Skeletal muscle tissue (tissue), 4 donors: ENCODE results near the gene CLDN20. TPM values are rescaled to one million over a fixed set of nuclear protein-coding genes. Genes with fewer than 3 reads are reported as not detected.
"Not testable (repeated sequence)": the region's sequence is repeated elsewhere in the genome, so short reads cannot be mapped to it uniquely, and the experiment has no call there.

Source experiments
- H3K27ac ChIP-seq: one replicate; pipeline ENCODE4 v1.7.0; 2013; ENCODE audit warnings: mild to moderate bottlenecking, low read depth, low read length, inconsistent platforms
- H3K27me3 ChIP-seq, 3 donors: one replicate each; pipeline ENCODE4 v1.7.0; 2013; ENCODE audit warnings: low read length in 3 of 3; ENCODE audit not compliant: control insufficient read depth in 3 of 3, insufficient read depth in 3 of 3
- H3K36me3 ChIP-seq, 3 donors: one replicate each; pipeline ENCODE4 v1.7.0; 2013; ENCODE audit warnings: low read length in 3 of 3; ENCODE audit not compliant: control insufficient read depth in 3 of 3, insufficient read depth in 3 of 3
- H3K4me1 ChIP-seq, 3 donors: one replicate each; pipeline ENCODE4 v1.7.0; 2013; ENCODE audit warnings: low read length in 3 of 3, mild to moderate bottlenecking in 3 of 3; ENCODE audit not compliant: control insufficient read depth in 3 of 3, insufficient read depth in 3 of 3
- H3K4me3 ChIP-seq, 3 donors: one replicate each; pipeline ENCODE4 v1.7.0; 2013; ENCODE audit warnings: low read length in 3 of 3
- H3K9ac ChIP-seq, 3 donors: one replicate each; pipeline ENCODE4 v1.7.0; 2013; ENCODE audit warnings: low read length in 3 of 3, mild to moderate bottlenecking in 3 of 3, moderate library complexity in 2 of 3, low read depth in 1 of 3
- H3K9me3 ChIP-seq, 3 donors: one replicate each; pipeline ENCODE4 v1.7.0; 2013; ENCODE audit warnings: low read length in 3 of 3; ENCODE audit not compliant: control insufficient read depth in 3 of 3
- total RNA-seq: library from RNA; depleted of rRNA; stranded (reverse); fragments of >200 nt; gene quantifications from one replicate; pipeline ENCODE4 v1.2.3, GENCODE V29; 2014
- donor health status: Osteomylitis.

Gene CLDN20, protein sequence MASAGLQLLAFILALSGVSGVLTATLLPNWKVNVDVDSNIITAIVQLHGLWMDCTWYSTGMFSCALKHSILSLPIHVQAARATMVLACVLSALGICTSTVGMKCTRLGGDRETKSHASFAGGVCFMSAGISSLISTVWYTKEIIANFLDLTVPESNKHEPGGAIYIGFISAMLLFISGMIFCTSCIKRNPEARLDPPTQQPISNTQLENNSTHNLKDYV
- not detected for total RNA-seq

- Histone ChIP-seq H3K27ac (no peak within 1 kb of the TSS), H3K27me3 (no peaks in the 10 kb centered on the region), H3K4me1 (no peaks in the 10 kb centered on the region), H3K36me3 (peaks cover 17 to 20% (median 17%) of the 10 kb centered on the region in 3 donors), H3K9ac (no peak within 1 kb of the TSS), H3K9me3 (no peaks in the 10 kb centered on the region), H3K4me3 (no peak within 1 kb of the TSS)
These were observed at the start of gene CLDN20 for GRCh38 chr6:155263373-155264063. TSS of gene CLDN20 (plus strand) at chr6:155264013. CDS start at chr6:155275720, 11,707 bp downstream.

GRCh38 chr6:155215906-155216305 lies 47.9 kb upstream of the CLDN20 start:
- Histone ChIP-seq H3K4me1 (peaks cover 0 to 2% (median 0%) of the 10 kb centered on the region in 3 donors), H3K27ac (no peak overlapping the region), H3K36me3 (no peaks in the 10 kb centered on the region), H3K9ac (no peak overlapping the region), H3K27me3 (no peaks in the 10 kb centered on the region), H3K9me3 (no peaks in the 10 kb centered on the region), H3K4me3 (no peak overlapping the region)

DNA sequence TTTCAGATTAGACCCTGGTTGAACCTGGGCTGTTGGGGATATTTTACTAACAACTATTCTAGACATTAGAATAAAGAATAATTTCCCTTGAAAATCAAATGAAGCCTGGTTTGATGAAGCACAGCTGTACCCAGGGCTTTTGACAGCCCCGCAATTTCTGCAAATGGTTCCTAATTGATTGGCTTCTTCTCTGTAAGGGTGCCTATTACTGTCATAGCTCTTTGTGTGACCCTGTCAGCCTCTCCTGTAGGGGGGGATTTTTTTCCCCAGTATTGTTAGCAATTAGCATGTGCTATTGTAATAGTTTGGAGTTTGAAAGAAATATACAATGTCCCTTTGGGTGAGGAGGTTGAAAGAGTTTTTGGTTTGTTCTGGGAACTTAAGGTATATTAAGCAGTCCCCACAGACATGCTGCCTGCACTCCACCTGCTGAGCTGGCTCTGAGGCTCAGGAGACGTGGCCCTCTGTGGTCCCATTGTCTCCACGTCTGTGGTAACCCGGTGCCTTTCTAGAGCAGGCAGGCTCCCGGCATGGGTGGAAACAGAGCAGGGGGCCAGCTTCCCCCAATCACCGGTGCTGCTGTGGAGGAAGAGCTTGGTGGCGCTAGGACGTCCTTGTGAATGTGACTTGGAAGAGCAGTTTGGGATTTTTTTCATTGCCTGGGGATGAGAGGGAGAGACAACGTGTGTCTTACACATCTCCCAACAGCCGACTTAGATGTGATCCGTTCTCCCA lies 47.3 kb upstream of the CLDN20 start:
- Histone ChIP-seq H3K4me1 (peaks cover 0 to 2% (median 0%) of the 10 kb centered on the region in 3 donors), H3K27ac (no peak overlapping the region)

GRCh38 chr6:155218711-155219110 lies 45.1 kb upstream of the CLDN20 start:
- H3K36me3 ChIP-seq, H3K4me1 ChIP-seq, H3K9ac ChIP-seq, H3K9me3 ChIP-seq, H3K27me3 ChIP-seq, H3K4me3 ChIP-seq, H3K27ac ChIP-seq: not testable (repeated sequence)

More for the DNA sequence above, 47.3 kb upstream of the CLDN20 start:
- H3K9ac ChIP-seq, result no peak overlapping the region
- H3K4me3 ChIP-seq, result no peak overlapping the region
- H3K27me3 ChIP-seq, result no peaks in the 10 kb centered on the region
- H3K9me3 ChIP-seq, result no peaks in the 10 kb centered on the region
- H3K36me3 ChIP-seq, result no peaks in the 10 kb centered on the region

GRCh38 chr6:155219299-155219698 lies 44.5 kb upstream of the CLDN20 start:
- H3K9ac ChIP-seq, result no peak overlapping the region
- no peaks in the 10 kb centered on the region for H3K36me3 ChIP-seq
- H3K4me3 ChIP-seq, result no peak overlapping the region
- H3K4me1 ChIP-seq, result peaks cover 0 to 2% (median 0%) of the 10 kb centered on the region in 3 donors
- H3K9me3 ChIP-seq, result no peaks in the 10 kb centered on the region
- no peaks in the 10 kb centered on the region for H3K27me3 ChIP-seq
- H3K27ac ChIP-seq, result no peak overlapping the region

DNA sequence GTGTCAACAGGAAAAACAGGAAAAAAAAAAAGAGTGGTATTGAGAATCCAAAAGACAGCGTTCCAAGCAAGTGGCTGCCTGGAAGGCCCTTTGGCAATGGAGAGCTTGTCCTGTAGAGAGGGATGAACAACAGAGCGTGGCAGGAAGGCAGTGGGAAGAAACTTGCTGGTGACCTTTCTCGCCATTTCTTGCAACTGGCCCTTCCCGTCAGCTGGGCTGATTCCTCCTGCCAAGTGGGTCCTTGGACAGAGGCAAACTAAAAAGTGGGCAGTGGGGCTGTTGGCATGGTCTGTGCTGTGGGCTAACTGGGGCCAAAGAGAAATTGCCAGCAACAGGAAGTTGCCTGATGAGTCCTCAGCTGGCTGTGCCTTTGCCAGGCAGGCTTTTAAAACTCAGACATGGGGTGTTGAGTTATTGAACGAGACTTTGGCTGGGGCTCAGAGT lies 43.9 kb upstream of the CLDN20 start:
- H3K36me3 ChIP-seq, result no peaks in the 10 kb centered on the region
- H3K27ac ChIP-seq, result no peak overlapping the region
- no peaks in the 10 kb centered on the region for H3K9me3 ChIP-seq
- H3K27me3 ChIP-seq, result no peaks in the 10 kb centered on the region
- peaks cover 0 to 2% (median 0%) of the 10 kb centered on the region in 3 donors for H3K4me1 ChIP-seq
- H3K9ac ChIP-seq, result no peak overlapping the region
- no peak overlapping the region for H3K4me3 ChIP-seq

GRCh38 chr6:155221086-155221485 lies 42.7 kb upstream of the CLDN20 start:
- Histone ChIP-seq H3K27me3 (no peaks in the 10 kb centered on the region), H3K9me3 (no peaks in the 10 kb centered on the region), H3K27ac (no peak overlapping the region), H3K36me3 (no peaks in the 10 kb centered on the region), H3K4me3 (no peak overlapping the region), H3K9ac (no peak overlapping the region), H3K4me1 (peaks cover 0 to 2% (median 0%) of the 10 kb centered on the region in 3 donors)

GRCh38 chr6:155222506-155222905 lies 41.3 kb upstream of the CLDN20 start:
- no peak overlapping the region for H3K27ac ChIP-seq
- peaks cover 0 to 2% (median 0%) of the 10 kb centered on the region in 3 donors for H3K4me1 ChIP-seq
- H3K9ac ChIP-seq, result no peak overlapping the region
- no peaks in the 10 kb centered on the region for H3K9me3 ChIP-seq
- H3K36me3 ChIP-seq, result no peaks in the 10 kb centered on the region
- H3K27me3 ChIP-seq, result no peaks in the 10 kb centered on the region
- no peak overlapping the region for H3K4me3 ChIP-seq

- H3K9ac ChIP-seq, result no peak overlapping the region
- H3K27ac ChIP-seq, result no peak overlapping the region
These were observed 40.0 kb upstream of the CLDN20 start for GRCh38 chr6:155223646-155224451.

More at GRCh38 chr6:155223646-155224451, 40.0 kb upstream of the CLDN20 start:
- Histone ChIP-seq H3K4me3 (no peak overlapping the region), H3K27me3 (no peaks in the 10 kb centered on the region), H3K9me3 (no peaks in the 10 kb centered on the region), H3K4me1 (peaks cover 2 to 6% (median 3%) of the 10 kb centered on the region in 3 donors), H3K36me3 (no peaks in the 10 kb centered on the region)
